Trophoblast cell (in vitro differentiated cells and primary cell): ENCODE measurements around the gene SLC1A7.

Source experiments
- DNase-seq, 2 donors: peaks; one replicate each; pipeline ENCODE4 v3.0.0-alpha.2; 2016
- H2AFZ ChIP-seq: 2 replicates; pipeline ENCODE4 v1.6.1; 2013; ENCODE audit warnings: low read length, moderate library complexity, mild to moderate bottlenecking; ENCODE audit not compliant: insufficient read depth, poor library complexity
- H2AK5ac ChIP-seq: 2 replicates; pipeline ENCODE4 v1.6.1; 2013; ENCODE audit warnings: mild to moderate bottlenecking, low read length
- H2BK120ac ChIP-seq: 2 replicates; pipeline ENCODE4 v1.6.1; 2013; ENCODE audit warnings: low read length, mild to moderate bottlenecking, moderate library complexity; ENCODE audit not compliant: insufficient read depth, poor library complexity
- H2BK12ac ChIP-seq: 2 replicates; pipeline ENCODE4 v1.6.1; 2013; ENCODE audit warnings: mild to moderate bottlenecking, low read length, moderate library complexity
- H2BK5ac ChIP-seq: 2 replicates; pipeline ENCODE4 v1.6.1; 2013; ENCODE audit warnings: low read length, low read depth, moderate library complexity, mild to moderate bottlenecking; ENCODE audit not compliant: poor library complexity
- H3K14ac ChIP-seq: 2 replicates; pipeline ENCODE4 v1.6.1; 2013; ENCODE audit warnings: mild to moderate bottlenecking, low read length
- H3K18ac ChIP-seq: 2 replicates; pipeline ENCODE4 v1.6.1; 2013; ENCODE audit warnings: mild to moderate bottlenecking, low read length
- H3K23ac ChIP-seq: 2 replicates; pipeline ENCODE4 v1.6.1; 2013; ENCODE audit warnings: low read length
- H3K27ac ChIP-seq: 2 replicates; pipeline ENCODE4 v1.5.1; 2013; ENCODE audit warnings: low read depth, mild to moderate bottlenecking, inconsistent platforms, low read length, moderate library complexity
- H3K27me3 ChIP-seq: 2 replicates; pipeline ENCODE4 v1.6.1; 2013; ENCODE audit warnings: inconsistent platforms, mild to moderate bottlenecking, low read length, moderate library complexity; ENCODE audit not compliant: insufficient read depth
- H3K36me3 ChIP-seq, 2 experiments: 1 replicate in 1 of 2; 2 replicates in 1 of 2; pipeline ENCODE4 v1.6.1; 2013; ENCODE audit warnings: low read length in 2 of 2, mild to moderate bottlenecking in 2 of 2, moderate library complexity in 1 of 2; ENCODE audit not compliant: insufficient read depth in 2 of 2, control insufficient read depth in 1 of 2
- H3K4ac ChIP-seq: 2 replicates; pipeline ENCODE4 v1.6.1; 2013; ENCODE audit warnings: low read depth, mild to moderate bottlenecking, low read length, moderate library complexity
- H3K4me1 ChIP-seq, 2 experiments: 1 replicate in 1 of 2; 2 replicates in 1 of 2; pipeline ENCODE4 v1.6.1; 2013; ENCODE audit warnings: low read length in 2 of 2, mild to moderate bottlenecking in 2 of 2, moderate library complexity in 1 of 2; ENCODE audit not compliant: insufficient read depth in 2 of 2, control insufficient read depth in 1 of 2
- H3K4me2 ChIP-seq: 2 replicates; pipeline ENCODE4 v1.6.1; 2013; ENCODE audit warnings: inconsistent platforms, mild to moderate bottlenecking, low read length, moderate library complexity
- H3K4me3 ChIP-seq: 2 replicates; pipeline ENCODE4 v1.5.1; 2013; ENCODE audit warnings: mild to moderate bottlenecking, low read depth, low read length, inconsistent platforms
- H3K79me1 ChIP-seq: one replicate; pipeline ENCODE4 v1.6.1; 2013; ENCODE audit warnings: low read length
- H3K79me2 ChIP-seq: 2 replicates; pipeline ENCODE4 v1.6.1; 2013; ENCODE audit warnings: low read length, mild to moderate bottlenecking; ENCODE audit not compliant: control insufficient read depth, insufficient read depth, poor library complexity
- H3K9ac ChIP-seq: 2 replicates; pipeline ENCODE4 v1.6.1; 2013; ENCODE audit warnings: mild to moderate bottlenecking, low read length
- H3K9me3 ChIP-seq: 2 replicates; pipeline ENCODE4 v1.6.1; 2013; ENCODE audit warnings: low read depth, mild to moderate bottlenecking, control low read depth, inconsistent platforms, low read length; ENCODE audit not compliant: insufficient read depth
- H4K12ac ChIP-seq: 2 replicates; pipeline ENCODE4 v1.6.1; 2013; ENCODE audit warnings: low read depth, mild to moderate bottlenecking, low read length, moderate library complexity
- H4K8ac ChIP-seq: 2 replicates; pipeline ENCODE4 v1.6.1; 2013; ENCODE audit warnings: low read depth, mild to moderate bottlenecking, low read length, moderate library complexity
- H4K91ac ChIP-seq: one replicate; pipeline ENCODE4 v1.6.1; 2013; ENCODE audit warnings: low read depth, mild to moderate bottlenecking, low read length, moderate library complexity
- WGBS: extraction: QIAGEN DNeasy Blood & Tissue Kit; methylation state at CpG from one replicate; pipeline ENCODE4 v1.1.7; 2013; ENCODE audit warnings: missing lambda C conversion rate; ENCODE audit not compliant: insufficient read length, insufficient coverage; ENCODE audit errors: extremely low coverage; 5-methylcytosine and 5-hydroxymethylcytosine counted together

The SLC1A7 gene

GRCh38 chr1:53182716-53183094 is 40.3 kb upstream of the SLC1A7 start:
- peaks cover 0 to 2% of the 10 kb centered on the region in 2 experiments for H3K4me1 ChIP-seq
- H3K27me3 ChIP-seq = no peaks in the 10 kb centered on the region
- no peaks in the 10 kb centered on the region for H3K36me3 ChIP-seq
- H3K79me1 ChIP-seq = no peaks in the 10 kb centered on the region
- no peak overlapping the region for H3K4me3 ChIP-seq
- no peaks in the 10 kb centered on the region for H3K79me2 ChIP-seq
- no peak overlapping the region for H3K27ac ChIP-seq
- H4K91ac ChIP-seq = no peak overlapping the region
- no CpG with 5 or more reads among the region's 3 CpGs for WGBS
- H3K9me3 ChIP-seq = no peaks in the 10 kb centered on the region
- no peak overlapping the region for H4K12ac ChIP-seq
- H2AK5ac ChIP-seq = no peak overlapping the region
- no peak overlapping the region for H2BK12ac ChIP-seq
- no peak overlapping the region for H3K23ac ChIP-seq
- no peak overlapping the region for H3K18ac ChIP-seq
- no peak overlapping the region for H3K9ac ChIP-seq
- H4K8ac ChIP-seq = no peak overlapping the region
- H3K4ac ChIP-seq = no peak overlapping the region
- no peak overlapping the region for H3K4me2 ChIP-seq
- H3K14ac ChIP-seq = no peak overlapping the region
- H2BK120ac ChIP-seq = no peak overlapping the region
- no peak for DNase-seq
- H2AFZ ChIP-seq = no peak overlapping the region
- no peak overlapping the region for H2BK5ac ChIP-seq

DNA sequence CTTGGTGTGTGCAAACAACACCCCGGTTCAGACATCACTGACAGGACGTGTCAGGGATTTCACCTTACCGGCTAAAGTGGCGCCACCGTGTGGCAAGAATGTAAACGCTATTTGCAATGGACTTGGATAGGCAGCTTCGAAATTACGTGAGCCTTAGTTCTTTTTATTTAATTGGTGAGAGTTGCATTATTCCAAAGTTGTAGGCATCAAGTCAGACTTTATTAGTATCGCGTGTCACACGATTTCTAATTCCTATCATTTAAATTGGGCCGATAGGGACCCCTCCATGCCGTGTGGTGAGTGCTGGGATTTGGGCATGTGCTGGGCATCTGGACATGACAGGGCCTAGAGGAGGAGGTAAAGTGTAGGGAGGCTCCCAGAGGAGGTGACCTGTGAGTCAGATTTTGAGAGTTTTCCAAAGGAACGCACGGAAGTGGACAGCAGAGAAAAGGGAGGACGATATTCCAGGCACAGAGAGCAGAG is 39.7 kb upstream of the SLC1A7 start:
- Histone ChIP-seq H2BK5ac (no peak overlapping the region), H3K9me3 (no peaks in the 10 kb centered on the region), H3K27ac (no peak overlapping the region), H2AFZ (no peak overlapping the region), H4K91ac (no peak overlapping the region), H4K8ac (no peak overlapping the region), H2BK120ac (no peak overlapping the region), H3K36me3 (no peaks in the 10 kb centered on the region), H3K18ac (no peak overlapping the region), H3K9ac (no peak overlapping the region), H3K4me2 (no peak overlapping the region), H3K4ac (no peak overlapping the region), H3K23ac (no peak overlapping the region), H3K14ac (no peak overlapping the region), H2AK5ac (peak overlapping the region; percentile 77), H3K79me2 (no peaks in the 10 kb centered on the region), H3K4me3 (no peak overlapping the region), H3K27me3 (no peaks in the 10 kb centered on the region), H4K12ac (no peak overlapping the region), H3K4me1 (peaks cover 0 to 2% of the 10 kb centered on the region in 2 experiments), H2BK12ac (no peak overlapping the region), H3K79me1 (no peaks in the 10 kb centered on the region)
- DNase-seq = peak; percentile 80 to 96
- WGBS = no CpG with 5 or more reads among the region's 16 CpGs

DNA sequence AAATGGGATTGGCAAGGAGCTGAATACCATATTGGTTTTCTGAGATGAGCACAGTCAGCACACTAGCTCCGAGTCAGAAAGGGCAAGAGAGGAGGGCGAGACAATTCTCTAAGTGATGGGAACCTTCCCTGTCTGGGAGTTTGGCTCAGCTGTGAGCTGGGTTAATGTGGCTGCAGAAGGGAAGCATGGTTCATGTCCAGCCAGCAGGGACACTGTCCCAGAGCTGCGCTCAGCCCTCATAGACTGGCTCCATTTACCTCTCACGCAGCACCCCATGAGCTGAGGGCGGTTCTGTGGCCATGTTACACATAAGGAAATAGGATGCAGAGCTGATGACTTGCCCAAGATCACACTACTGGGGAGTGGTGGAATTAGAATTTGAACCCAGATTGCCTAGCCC is 38.5 kb upstream of the SLC1A7 start:
- H3K14ac ChIP-seq = no peak overlapping the region
- no peak overlapping the region for H2AFZ ChIP-seq
- no peaks in the 10 kb centered on the region for H3K79me1 ChIP-seq
- H3K4me1 ChIP-seq = peaks cover 0 to 2% of the 10 kb centered on the region in 2 experiments
- WGBS = no CpG with 5 or more reads among the region's 5 CpGs
- H3K18ac ChIP-seq = no peak overlapping the region
- no peak for DNase-seq
- no peak overlapping the region for H2BK5ac ChIP-seq
- no peak overlapping the region for H3K27ac ChIP-seq
- H3K4ac ChIP-seq = no peak overlapping the region
- H3K27me3 ChIP-seq = no peaks in the 10 kb centered on the region
- no peak overlapping the region for H4K8ac ChIP-seq
- no peaks in the 10 kb centered on the region for H3K36me3 ChIP-seq
- no peak overlapping the region for H2AK5ac ChIP-seq
- no peak overlapping the region for H3K4me2 ChIP-seq
- H2BK12ac ChIP-seq = no peak overlapping the region
- no peaks in the 10 kb centered on the region for H3K79me2 ChIP-seq
- H3K9ac ChIP-seq = no peak overlapping the region
- no peak overlapping the region for H3K4me3 ChIP-seq
- no peak overlapping the region for H2BK120ac ChIP-seq
- H4K91ac ChIP-seq = no peak overlapping the region
- H3K9me3 ChIP-seq = no peaks in the 10 kb centered on the region
- H4K12ac ChIP-seq = no peak overlapping the region
- H3K23ac ChIP-seq = no peak overlapping the region

- no peak overlapping the region for H4K91ac ChIP-seq
- H3K27me3 ChIP-seq = no peaks in the 10 kb centered on the region
- no peak overlapping the region for H3K4ac ChIP-seq
- no peak overlapping the region for H2BK12ac ChIP-seq
- no peak for DNase-seq
- H3K79me2 ChIP-seq = no peaks in the 10 kb centered on the region
- no peak overlapping the region for H2AK5ac ChIP-seq
- no peaks in the 10 kb centered on the region for H3K36me3 ChIP-seq
- H2AFZ ChIP-seq = no peak overlapping the region
- H2BK5ac ChIP-seq = no peak overlapping the region
- H3K4me2 ChIP-seq = no peak overlapping the region
- no peaks in the 10 kb centered on the region for H3K79me1 ChIP-seq
- no peak overlapping the region for H3K14ac ChIP-seq
- H3K9ac ChIP-seq = no peak overlapping the region
- H3K23ac ChIP-seq = no peak overlapping the region
- H2BK120ac ChIP-seq = no peak overlapping the region
- H3K4me3 ChIP-seq = no peak overlapping the region
- H4K8ac ChIP-seq = no peak overlapping the region
- no peak overlapping the region for H3K27ac ChIP-seq
- H3K4me1 ChIP-seq = no peaks in the 10 kb centered on the region
- H4K12ac ChIP-seq = no peak overlapping the region
- H3K9me3 ChIP-seq = no peaks in the 10 kb centered on the region
- no peak overlapping the region for H3K18ac ChIP-seq
- no CpG with 5 or more reads among the region's 2 CpGs for WGBS
Measured at GRCh38 chr1:53180226-53180625, 37.8 kb upstream of the SLC1A7 start.
